Suppressor macrophage treated with lipopolysaccharide for 1 hour (primary cell): ENCODE data around the gene DACT2.
"Not testable (repeated sequence)": the region's sequence is repeated elsewhere in the genome, so short reads cannot be mapped to it uniquely, and the experiment has no call there.

Experiments used
- DNase-seq, 3 donors: peaks; one replicate each; pipeline ENCODE4 v3.0.0-alpha.2; 2020 to 2022

The DACT2 gene, protein sequence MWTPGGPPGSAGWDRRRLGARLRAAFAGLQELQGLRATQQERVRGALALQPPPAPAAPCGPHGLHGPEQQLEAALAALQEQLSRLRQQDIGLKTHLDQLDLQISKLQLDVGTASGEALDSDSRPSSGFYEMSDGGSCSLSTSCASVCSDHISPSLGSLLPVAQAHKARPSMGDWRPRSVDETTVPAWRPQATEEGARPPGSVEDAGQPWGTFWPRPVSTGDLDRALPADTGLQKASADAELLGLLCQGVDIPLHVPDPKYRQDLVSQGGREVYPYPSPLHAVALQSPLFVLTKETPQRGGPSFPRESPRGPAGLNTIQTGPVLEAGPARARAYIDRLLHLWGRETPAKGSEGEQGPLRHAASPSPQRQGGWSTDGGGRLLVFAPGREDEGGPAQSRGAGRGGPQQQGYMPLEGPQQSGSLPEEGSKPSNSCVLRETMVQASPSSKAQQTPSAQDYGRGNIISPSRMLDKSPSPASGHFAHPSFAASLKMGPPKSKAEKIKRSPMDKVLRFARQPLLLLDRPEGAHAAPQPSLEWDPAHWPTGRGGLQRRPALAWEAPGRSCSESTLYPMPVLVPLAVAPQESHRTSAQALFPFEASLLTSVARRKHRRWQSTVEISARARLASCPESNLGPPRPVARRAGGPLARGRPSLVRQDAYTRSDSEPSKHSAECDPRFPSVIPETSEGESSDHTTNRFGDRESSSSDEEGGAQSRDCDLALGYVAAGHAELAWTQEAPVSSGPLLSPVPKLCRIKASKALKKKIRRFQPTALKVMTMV

DNA sequence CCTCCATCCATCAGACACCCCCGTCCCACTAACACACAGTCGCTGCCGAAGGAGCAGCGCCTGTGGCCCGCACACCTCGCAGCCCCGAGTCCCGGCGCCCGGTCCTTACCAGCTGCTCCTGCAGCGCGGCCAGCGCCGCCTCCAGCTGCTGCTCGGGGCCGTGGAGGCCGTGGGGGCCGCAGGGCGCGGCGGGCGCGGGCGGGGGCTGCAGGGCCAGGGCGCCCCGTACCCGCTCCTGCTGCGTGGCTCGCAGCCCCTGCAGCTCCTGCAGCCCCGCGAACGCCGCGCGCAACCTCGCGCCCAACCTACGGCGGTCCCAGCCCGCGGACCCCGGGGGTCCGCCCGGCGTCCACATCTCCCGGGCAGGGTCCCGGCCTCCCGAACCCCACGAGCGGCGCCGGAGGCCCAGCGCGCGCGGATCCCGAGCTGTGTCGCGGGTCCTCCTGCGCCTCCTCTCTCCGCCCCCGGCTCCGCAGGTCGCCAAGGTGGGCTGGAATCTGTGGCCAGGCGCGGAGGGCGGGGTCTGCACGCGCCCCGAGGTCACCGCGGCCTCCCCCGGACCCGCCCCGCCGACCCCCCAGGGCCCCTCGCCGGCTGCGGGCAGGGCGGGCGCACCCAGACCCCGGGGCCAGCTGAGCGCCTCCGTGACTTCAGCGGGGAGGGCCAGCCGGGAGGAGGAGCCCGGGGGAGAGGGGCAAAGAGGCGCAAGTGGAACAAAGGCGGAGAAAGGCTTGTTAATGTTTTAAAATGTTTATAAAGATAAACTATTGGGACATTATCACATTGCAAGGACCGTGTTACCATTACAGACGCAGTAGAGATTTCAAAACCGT lies at the start of gene DACT2:
Gene DACT2, minus strand, starts transcription at position 499 of the 833 bp plus-strand sequence. Its CDS starts 144 bp downstream, at position 355.
- DNase-seq, result no peak

DNA sequence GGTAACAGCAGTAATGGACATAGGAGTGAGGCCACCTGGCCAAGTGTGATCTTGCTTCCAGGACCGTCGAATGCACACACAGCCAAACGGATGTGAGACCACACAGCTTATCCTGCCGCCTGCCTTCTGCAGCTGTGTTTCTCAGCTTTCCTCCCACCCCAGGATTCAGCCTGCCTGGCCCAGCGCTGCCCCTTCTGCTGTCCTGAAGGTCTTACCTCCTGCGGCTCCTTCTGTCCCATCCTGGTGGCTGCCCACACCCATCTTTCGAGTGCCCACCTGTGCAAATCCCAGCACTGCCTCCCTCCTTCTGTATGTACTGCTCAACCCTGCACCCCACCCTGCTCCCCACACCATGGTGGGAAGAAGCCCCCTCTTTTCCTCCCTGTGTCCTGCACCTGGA lies 49.4 kb upstream of the DACT2 start:
- DNase-seq, result no peak

DNA sequence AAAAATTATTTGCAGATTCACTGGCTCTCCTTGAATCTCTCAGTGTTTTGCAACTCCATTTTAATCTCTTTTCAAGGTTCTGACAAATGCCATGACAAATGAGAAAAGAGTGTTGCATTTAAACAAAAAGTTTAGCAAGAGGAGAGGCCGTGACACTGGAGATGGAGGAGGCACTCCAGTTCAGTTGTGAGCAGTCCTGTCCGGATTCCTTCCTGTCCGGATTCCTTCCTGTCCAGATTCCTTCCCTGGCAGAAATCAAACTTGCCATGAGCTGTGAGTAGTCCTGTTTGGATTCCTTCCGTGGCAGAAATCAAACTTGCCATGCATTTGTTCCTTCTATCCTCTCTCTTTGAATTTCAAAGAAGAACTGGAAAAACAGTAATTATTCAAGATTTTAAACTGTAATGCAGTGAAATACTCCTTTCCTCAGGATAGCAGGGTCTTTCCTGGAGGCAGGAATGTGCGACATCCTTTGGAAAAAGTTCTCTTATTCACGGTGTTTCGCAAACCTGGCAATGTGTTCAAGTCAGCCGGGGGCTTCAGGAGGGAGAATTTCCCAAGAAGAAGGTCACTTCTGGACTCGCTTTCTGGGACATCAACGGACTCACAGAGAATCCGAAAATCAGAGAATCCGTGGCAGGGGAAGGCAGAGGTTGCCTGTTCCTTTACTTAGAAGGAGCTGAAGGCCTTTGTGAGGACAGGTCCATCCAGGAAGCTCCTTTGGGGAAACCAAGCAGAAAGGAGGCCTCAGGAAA lies 48.7 kb upstream of the DACT2 start:
- no peak for DNase-seq

DNA sequence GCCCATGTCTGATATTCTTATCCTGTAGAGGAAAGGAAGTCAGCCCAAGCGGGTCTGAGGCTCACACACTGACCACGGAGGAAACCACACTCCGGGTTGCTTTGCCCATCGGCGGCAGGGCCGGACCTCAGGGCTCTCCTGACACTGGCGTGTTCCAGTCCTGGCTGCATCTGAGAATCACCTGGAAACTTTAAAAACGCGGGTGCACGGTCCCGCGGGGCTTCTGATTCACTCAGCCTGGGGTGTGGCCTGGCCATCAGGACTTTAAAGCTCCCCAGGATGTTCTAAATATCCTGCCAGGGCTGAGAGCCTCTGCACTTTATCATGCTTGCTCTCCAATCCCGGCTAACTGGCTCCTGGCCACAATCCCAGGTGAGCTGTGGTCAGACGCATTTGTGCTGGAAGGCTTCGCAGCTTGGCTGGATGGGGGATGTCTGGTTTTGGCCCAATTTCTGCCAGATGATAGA lies 47.7 kb upstream of the DACT2 start:
- no peak for DNase-seq

DNA sequence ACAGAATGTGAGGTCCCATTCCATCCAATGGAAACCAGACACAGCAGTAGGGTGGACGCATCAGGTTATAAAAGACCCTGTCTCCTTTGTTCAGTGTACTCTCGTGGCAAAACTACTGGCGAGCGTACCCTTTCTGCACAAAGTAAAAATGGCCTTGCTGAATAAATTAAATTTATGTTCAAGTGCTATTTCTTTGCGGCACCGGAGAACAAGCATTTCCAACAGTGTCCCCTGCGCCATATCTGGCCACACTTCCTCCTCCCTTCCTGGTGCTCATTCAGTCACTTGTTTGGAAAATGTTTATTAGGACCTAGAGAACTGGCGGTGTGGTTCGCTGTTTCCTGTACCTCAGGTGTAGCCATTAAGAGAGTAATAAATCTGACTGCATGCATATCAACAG lies 46.9 kb upstream of the DACT2 start:
- DNase-seq, result no peak

DNA sequence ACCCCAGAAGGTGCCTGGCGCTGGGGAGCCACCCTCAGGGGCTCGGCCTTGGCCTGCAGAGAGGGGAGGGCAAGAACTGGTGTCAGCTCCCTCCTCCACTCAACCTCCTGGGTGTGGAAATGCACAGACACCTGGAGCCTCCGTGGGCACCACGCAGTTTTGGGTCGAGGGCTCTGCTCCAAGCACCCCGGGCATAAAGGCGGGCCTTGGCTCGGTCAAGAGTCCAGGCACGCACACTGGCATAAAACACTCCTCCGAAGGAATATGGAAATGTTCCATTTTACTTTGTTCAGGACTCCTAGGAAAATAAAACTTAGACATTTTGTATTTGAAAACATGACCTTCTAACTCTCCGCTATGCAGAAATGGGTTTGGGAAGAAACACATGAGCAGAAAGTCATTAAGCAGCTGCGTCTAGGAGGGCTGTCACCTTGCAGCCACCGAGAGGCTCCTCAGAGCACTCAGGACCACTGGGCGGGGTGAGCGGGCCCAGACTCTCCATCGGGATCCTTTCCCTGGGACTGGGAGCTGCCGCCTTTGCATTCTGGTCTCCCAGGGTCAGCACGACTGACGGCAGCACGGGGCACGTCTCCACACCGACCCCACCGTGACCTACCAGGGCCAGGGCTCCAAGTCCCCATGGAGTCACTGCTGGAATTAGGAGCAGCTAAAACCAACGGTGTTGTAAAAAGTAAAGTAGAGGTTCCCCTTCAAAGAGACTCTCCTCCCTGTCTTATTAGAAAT lies 46.0 kb upstream of the DACT2 start:
- DNase-seq, result no peak

DNA sequence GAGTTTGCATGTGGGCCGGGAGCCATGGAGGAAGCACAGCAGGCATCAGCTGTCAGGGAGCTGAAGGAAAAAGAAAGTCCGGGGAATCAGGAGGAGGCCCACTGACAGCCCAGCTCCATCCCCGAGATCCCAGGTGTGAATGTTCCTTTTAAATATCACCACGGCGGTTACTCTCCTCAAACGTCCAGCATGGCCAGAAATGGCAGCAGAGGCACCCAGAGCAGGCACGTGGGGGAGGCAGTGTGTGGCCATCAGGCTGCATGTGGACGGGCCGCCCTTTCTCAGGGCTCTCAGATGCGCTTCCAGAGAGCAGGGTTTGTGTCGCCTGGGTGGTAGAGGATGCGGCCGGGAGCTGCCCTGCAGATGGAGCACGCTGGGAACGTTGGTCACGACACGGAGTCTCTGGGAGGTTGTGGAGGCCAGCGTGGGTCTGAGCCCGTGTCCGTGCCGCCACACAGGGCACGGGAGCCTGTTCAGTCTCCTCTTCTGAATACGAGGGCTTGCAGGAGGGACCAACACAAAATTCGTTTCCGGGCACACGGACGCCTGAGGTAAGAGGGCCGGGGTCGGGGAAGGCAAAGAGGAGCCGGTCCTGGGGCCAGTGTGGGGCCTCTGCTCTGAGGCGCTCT lies 45.3 kb upstream of the DACT2 start:
- DNase-seq, result no peak

DNA sequence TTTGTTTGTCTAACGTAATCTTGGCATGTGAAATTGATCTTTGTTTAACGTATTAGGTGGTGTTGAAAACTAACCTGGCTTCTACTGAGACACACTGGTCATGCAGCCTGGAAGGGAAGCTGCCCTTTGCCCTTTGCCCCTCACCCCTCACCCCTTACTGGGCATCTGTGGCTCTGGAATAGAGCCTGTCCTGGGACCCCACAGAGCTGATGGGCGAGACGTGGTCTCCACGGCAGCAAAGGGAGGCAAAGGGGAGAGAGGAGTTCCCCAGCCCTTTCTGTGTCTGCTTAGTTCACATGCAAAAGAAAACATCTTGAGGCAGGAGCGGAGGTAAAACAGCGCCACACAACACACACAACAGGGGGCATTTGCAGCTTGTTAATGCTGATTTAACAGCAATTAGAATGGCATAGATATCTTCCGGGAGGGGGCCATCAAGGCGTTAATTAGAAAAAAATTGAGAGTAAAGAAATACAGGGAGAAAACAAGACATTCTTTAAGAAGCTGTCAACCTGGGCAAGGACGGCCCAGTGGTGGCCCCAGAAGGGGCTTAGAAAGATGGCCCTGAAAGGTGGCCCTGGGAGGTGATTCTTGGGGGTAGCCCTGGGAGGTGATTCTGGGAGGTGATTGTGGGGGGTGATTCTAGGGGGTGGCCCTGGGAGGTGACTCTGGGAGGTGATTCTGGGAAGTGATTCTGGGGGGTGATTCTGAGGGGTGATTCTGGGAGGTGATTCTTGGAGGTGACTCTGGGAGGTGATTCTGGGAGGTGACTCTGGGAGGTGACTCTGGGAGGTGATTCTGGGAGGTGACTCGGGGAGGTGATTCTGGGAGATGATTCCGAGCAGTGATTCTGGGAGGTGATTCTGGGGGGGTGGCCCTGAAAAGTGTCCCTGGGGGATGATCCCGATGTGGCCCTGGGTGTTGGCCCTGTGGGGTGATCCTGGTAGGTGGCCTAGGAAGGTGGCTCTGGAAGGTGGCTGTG lies 44.5 kb upstream of the DACT2 start:
- no peak for DNase-seq

DNA sequence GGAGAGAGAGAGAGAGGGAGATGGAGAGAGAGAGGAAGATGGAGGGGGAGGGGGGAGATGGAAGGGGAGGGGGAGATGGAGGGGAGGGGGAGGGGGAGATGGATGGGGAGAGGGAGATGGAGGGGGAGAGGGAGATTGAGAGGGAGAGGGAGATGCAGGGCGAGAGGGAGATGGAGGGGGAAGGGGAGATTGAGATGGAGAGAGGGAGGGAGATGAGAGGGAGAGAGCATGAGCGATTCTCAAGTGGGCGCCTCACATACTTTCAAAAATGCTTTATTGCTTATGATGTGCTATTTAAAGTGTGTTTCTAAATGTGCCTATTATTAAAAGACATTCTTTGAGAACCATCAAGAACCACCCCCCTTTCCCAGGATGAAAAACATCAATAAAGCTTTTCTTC lies 43.7 kb upstream of the DACT2 start:
- no peak for DNase-seq

DNA sequence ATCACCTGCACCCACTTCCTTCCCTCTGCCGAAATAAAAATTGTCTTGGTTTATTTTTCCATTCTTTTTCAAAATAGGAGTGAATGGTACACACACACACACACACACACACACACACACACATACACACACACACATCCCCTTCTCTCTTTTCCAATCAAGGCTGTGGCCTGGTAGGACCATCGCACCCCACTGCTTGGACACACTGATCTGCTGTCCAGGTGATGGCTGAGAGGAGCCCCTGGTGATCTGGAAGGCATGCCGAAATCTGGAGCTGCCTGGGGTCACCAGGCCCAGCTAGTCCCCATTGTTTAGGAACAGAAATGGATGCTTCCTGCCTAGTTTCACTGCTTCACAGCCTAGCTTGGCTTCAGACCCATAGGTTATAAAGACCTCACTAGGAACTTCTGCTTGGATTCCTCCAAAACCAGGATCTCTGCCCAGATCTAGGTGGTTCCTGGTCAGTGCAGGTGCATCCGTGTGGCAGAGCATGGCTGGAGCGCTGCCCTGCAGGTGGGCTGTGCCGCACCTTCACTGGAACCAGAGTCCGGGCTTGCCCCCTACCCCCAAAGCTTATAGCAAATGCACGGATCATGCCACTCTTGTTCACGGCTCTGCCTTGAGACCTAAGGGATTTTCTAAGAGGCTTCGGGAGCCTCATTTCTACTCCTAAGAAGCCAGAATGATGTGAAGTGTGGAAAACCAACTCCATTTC lies 42.9 kb upstream of the DACT2 start:
- DNase-seq, result no peak

DNA sequence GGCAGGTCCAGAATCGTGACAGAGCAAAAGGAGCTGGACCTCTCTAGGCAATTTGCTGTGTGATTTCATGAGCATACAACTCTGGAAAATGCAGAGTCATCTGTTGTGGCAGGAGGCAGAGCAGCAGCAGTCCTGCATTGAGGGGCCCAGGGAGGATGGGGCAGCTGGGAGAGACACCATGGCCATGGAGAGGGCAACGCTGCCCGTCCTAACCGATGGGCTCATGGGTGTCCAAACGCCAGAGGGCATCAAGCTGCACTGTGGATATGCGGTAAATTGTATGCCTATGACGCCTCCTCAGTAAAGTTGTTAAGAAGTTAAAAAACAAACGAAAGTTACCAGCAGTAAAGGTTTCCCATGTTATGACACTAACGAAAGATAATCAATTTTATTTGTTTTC lies 42.2 kb upstream of the DACT2 start:
- DNase-seq, result no peak

DNA sequence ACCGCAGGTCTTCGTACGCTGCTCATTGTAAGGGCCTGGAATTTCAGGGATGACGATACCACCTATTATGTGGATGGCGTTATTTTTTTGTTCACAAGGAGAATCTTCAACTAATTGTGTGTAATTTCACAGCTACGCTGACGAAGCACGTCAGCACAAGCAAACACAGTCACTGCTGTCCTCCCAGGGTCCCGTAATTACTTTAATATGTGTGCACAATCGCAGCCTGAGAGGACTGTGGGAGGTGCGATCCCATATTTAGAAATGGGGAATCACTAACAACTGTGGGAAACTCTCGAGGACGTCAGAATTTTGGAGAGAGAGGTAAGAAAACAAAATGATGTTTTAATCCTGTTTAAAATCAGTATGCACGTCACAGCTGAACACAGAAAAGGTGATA lies 40.2 kb upstream of the DACT2 start:
- no peak for DNase-seq

DNA sequence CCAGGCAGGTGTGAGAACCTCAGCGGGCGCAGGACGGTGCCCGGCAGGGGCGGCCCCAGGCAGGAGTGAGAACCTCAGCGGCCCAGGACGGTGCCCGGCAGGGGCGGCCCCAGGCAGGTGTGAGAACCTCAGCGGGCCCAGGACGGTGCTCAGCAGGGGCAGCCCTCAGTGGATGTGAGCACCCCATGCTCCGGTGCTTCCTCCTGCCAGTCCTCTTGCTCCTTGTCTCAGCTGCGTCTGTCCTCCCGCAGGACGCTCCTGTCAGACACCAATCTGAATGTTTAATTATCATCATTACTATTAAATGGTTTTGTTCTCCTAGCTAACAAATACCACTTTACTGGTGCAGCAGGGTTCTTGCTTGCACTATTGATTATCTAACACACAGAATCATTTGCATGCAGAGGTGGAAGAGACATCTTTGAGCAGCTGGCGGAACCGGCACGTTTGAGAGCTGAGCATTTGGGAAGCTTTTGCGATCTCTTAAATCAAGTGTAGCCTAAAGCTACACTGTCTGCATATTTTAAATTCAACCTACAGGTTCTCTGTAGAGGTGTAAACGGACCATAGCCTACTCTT lies 39.4 kb upstream of the DACT2 start:
- DNase-seq, result no peak

DNA sequence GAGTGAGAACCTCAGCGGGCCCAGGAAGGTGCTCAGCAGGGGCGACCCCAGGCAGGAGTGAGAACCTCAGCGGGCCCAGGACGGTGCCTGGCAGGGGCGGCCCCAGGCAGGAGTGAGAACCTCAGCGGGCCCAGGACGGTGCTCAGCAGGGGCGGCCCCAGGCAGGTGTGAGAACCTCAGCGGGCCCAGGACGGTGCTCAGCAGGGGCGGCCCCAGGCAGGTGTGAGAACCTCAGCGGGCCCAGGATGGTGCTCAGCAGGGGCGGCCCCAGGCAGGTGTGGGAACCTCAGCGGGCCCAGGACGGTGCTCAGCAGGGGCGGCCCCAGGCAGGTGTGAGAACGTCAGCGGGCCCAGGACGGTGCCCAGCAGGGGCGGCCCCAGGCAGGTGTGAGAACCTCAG lies 37.3 kb upstream of the DACT2 start:
- DNase-seq, result not testable (repeated sequence)

DNA sequence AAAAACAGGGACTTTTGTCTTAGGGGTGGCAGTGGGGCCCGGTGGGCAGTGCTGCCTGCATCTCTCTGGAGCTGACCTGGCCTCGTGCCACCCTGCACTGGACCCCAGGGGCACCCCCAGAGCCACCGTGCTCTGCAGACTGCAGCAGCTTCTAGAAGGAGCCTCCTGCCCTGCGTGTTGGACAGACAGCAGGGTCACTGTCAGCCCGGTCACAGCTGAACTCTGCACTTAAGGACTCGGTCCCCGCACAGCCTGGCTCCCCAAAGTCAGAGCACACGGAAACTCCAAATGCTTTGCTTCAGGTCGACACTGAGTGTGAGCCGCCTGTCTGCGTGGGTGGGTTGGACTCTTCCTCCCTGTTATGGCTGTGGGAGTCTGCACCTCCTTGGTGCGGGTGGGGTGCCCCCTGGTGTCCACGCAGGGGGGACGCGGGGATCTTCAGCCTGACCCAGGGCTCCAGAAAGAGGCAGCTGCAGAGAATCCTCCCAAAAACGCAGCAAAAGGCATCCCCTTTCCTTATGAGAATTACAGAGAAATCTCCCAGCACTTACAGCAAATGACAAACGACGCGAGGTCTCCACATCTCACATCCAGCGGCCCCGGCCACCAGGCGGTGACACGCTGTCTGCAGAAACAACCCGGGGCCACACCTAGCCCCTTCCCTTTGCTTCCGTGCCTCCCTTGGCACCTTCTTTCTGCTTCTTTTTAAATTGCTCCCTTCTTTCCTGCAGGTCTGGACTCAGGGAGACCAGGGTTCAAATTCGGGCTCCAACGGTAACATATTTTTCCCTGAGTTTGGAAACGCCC lies 36.3 kb upstream of the DACT2 start:
- DNase-seq, result peak; percentile 21 to 28 (median 22)

DNA sequence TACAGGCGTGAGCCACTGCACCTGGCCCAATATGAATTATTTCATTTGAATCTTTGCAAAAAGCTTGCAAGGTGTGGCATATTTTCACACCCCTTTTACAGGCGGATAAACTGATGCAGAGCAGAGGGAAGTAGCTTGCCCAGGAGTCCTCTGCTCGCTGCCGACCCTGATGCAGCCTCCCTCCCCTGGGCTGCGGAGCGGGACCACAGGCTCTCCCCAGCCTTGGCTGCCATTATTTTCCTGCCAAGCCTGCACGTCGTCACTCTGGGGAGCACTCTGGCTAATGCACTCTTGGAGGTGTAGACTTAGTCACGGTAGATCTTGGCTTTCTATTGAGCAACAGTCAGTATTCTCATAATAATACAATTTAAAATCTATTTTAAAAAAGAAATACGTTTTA lies 34.8 kb upstream of the DACT2 start:
- DNase-seq, result no peak

DNA sequence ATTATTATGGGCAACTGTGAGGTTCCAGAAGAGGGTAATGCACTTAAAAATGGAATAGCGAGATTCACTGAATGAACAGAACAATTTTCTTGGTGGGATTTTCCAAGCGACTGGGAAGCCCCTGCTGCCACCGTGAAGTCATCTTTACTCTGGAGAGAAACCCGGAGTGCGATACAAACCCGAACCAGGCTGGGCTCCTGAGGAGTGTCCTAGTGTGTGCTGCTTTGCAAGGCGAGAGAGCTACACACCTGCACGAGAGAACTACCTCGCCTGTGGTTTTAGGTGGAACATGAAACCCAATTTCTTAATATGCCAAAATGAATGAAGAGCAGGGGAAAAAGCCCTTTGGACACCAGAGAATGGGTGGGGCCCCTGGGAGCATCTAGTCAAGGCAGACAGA lies 33.5 kb upstream of the DACT2 start:
- DNase-seq, result no peak

DNA sequence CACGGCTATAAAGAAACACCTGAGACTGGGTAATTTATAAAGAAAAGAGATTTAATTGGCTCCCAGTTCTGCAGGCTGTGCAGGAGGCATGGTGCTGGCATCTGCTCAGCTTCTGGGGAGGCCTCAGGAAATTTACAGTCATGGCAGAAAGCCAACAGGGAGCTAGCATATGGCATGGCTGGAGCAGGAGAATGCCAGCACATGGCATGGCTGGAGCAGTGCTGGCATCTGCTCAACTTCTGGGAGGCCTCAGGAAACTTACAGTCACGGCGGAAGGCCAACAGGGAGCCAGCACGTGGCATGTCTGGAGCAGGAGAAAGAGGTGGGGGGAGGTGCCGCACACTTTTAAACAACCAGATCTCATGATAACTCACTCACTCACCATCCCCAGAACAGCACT lies 32.5 kb upstream of the DACT2 start:
- DNase-seq, result no peak
